Small intestine (tissue), 7 donors: ENCODE results near the gene SCN5A. TPM values are rescaled to one million over a fixed set of nuclear protein-coding genes. Genes with fewer than 3 reads are reported as not detected.

Source experiments
- DNase-seq, 2 donors: peaks; one replicate each; pipeline versions ENCODE4 v3.0.0 to v3.0.0-alpha.2; 2013
- FAIRE-seq: peaks from 2 replicates; lab custom pipeline; 2012; peaks lifted over from hg19 to GRCh38; lab: Jason Lieb, UNC
- H3K27ac ChIP-seq, 3 donors: one replicate each; pipeline ENCODE4 v1.5.1; 2013; ENCODE audit warnings: low read length in 2 of 3, mild to moderate bottlenecking in 2 of 3, control low read depth in 1 of 3, inconsistent platforms in 1 of 3, low read depth in 1 of 3, moderate library complexity in 1 of 3
- H3K27me3 ChIP-seq, 3 donors: one replicate each; pipeline ENCODE4 v1.6.1; 2013; ENCODE audit warnings: low read length in 3 of 3, inconsistent platforms in 1 of 3; ENCODE audit not compliant: control insufficient read depth in 3 of 3, insufficient read depth in 3 of 3
- H3K36me3 ChIP-seq, 3 donors: one replicate each; pipeline ENCODE4 v1.6.1; 2013; ENCODE audit warnings: low read length in 3 of 3, inconsistent platforms in 1 of 3, low read depth in 1 of 3, mild to moderate bottlenecking in 1 of 3, moderate library complexity in 1 of 3; ENCODE audit not compliant: control insufficient read depth in 3 of 3, insufficient read depth in 2 of 3
- H3K4me1 ChIP-seq, 3 donors: one replicate each; pipeline ENCODE4 v1.6.1; 2013; ENCODE audit warnings: low read length in 2 of 3, inconsistent platforms in 1 of 3, low read depth in 1 of 3, mild to moderate bottlenecking in 1 of 3, moderate library complexity in 1 of 3; ENCODE audit not compliant: control insufficient read depth in 3 of 3, insufficient read depth in 2 of 3
- H3K4me3 ChIP-seq, 3 donors: one replicate each; pipeline ENCODE4 v1.5.1; 2013; ENCODE audit warnings: low read length in 3 of 3, control low read depth in 1 of 3, inconsistent platforms in 1 of 3, low read depth in 1 of 3, mild to moderate bottlenecking in 1 of 3, moderate library complexity in 1 of 3
- H3K9me3 ChIP-seq, 2 donors: one replicate each; pipeline ENCODE4 v1.6.1; 2013; ENCODE audit warnings: low read depth in 1 of 2, low read length in 1 of 2; ENCODE audit not compliant: control insufficient read depth in 2 of 2, insufficient read depth in 1 of 2
- WGBS, 3 donors: extraction: QIAGEN DNeasy Blood & Tissue Kit; methylation state at CpG; one replicate each; pipeline ENCODE4 v1.1.7; 2013; 5-methylcytosine and 5-hydroxymethylcytosine counted together
- polyA plus RNA-seq, 4 donors: library from polyadenylated mRNA; stranded (reverse) in 3 of 4; unstranded in 1 of 4; fragments of 200-250 nt in 3 of 4; fragments of 120-200 nt in 1 of 4; gene quantifications; one replicate each; pipeline versions ENCODE4 v1.2.1 to v1.2.3, GENCODE V29; 2013
- donor health status: healthy with polysubstance abuse.
- donor health status: control.
- donor health status: control.
- donor health status: Bipolar disorder and iron deficiency.
- donor health status: healthy.

SCN5A gene
- polyA plus RNA-seq, 4 donors = 0.27 to 0.75 (median 0.68) TPM; not detected in 1

DNA sequence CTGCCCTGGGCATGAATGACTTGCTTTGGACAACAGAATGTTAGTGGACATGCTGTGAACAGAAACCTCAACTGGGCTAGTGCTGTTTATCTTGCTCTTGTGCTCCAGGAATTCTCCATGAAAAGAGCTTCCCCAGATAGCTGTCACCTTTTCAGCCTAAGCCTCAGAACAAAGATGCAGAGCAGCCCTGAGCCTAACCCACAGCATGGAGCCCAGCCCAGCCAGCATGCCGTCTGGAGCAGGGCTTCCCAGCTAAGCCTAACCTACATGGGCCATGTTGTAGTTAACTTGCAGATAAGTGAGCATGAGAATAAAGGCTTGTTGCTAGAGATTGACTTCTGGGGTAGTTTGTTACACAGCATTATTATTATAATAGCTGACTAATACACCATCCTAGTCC is 48.9 kb downstream of the SCN5A start:
- H3K36me3 ChIP-seq = no peaks in the 10 kb centered on the region
- H3K4me3 ChIP-seq = no peak overlapping the region
- 76 to 79% (median 79%) methylated on average over 1 of the region's 1 CpG for WGBS, 3 donors
- no peak for DNase-seq
- no peaks in the 10 kb centered on the region for H3K9me3 ChIP-seq
- no peaks in the 10 kb centered on the region for H3K4me1 ChIP-seq
- FAIRE-seq = no peak
- no peaks in the 10 kb centered on the region for H3K27me3 ChIP-seq
- no peak overlapping the region for H3K27ac ChIP-seq

DNA sequence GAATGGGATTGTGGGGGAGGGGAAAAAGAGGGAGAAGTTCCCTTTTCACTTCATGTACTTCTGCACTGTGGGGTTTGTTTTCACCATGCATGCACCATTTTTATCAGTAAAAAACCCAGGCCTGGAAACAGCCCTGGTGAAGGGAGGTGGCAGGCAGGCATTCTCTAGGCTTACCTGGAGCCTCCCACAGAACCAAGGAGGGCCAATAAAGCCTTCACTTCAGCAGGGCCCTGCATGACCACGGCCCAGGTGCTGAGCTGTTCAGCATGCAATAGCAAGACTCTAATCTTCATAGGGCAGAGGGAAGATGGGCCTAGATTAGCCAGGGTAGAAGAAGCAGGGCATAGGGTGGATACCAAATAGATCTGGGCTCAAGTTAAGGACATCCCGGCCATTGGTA is 49.6 kb downstream of the SCN5A start:
- DNase-seq (no peak), FAIRE-seq (no peak)
- 64 to 85% (median 74%) methylated on average over 2 of the region's 2 CpGs for WGBS, 3 donors
- no peaks in the 10 kb centered on the region for H3K36me3 ChIP-seq
- no peaks in the 10 kb centered on the region for H3K9me3 ChIP-seq
- H3K4me1 ChIP-seq = no peaks in the 10 kb centered on the region
- no peak overlapping the region for H3K4me3 ChIP-seq
- no peaks in the 10 kb centered on the region for H3K27me3 ChIP-seq
- H3K27ac ChIP-seq = no peak overlapping the region

DNA sequence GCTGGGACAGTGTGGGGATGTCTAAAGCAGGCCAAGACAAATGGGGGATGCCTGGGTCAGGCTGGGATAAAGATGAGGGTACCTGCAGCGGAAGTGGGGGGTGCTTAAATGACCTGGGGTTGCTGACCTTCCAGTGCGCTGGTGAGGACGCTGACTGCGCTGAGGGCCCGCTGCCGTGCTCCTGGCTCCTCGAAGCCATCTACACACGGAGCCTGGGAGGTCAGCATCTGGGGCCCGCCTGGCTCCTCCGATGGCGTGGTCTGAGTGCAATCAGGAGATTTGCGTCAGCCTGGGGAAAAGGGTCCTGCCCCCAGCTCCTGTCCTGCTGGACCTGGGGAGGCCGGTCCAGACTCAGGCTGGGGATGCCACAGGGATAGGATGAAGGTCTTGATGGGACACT is 50.7 kb downstream of the SCN5A start:
- 90 to 94% (median 94%) methylated on average over 13 of the region's 13 CpGs for WGBS, 3 donors
- Histone ChIP-seq H3K4me1 (no peaks in the 10 kb centered on the region), H3K27ac (no peak overlapping the region), H3K4me3 (no peak overlapping the region), H3K9me3 (no peaks in the 10 kb centered on the region), H3K27me3 (no peaks in the 10 kb centered on the region), H3K36me3 (no peaks in the 10 kb centered on the region)
- no peak for FAIRE-seq
- no peak for DNase-seq

DNA sequence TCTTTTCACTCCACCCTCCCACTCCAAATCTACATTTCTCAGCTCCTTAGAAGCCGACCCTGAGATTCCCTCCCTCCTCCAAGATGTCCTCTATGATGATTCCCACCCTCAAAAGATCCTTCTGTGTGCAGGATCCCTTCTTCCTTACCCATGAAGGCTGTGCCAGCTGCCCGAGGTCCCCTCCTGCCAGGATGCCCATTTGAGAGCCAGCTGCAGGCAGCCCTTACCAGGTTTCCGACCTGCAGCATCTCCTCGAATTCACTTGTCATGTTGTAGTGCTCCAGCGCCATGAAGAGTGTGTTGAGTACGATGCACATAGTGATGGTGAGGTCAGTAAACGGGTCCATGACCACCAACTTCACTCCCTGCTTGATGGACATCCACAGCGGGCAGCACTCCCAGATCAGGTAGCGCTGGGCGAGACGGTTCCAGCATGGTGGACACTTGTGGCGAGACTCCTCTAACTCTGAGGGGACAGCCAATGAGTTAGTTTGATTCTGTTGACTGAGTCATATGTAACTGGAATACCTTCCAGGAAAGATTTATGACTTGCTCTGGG is 51.9 kb downstream of the SCN5A start:
- Histone ChIP-seq H3K27me3 (no peaks in the 10 kb centered on the region), H3K9me3 (no peaks in the 10 kb centered on the region), H3K36me3 (no peaks in the 10 kb centered on the region), H3K27ac (no peak overlapping the region), H3K4me3 (no peak overlapping the region), H3K4me1 (no peaks in the 10 kb centered on the region)
- no peak for DNase-seq
- WGBS, 3 donors = 86 to 90% (median 87%) methylated on average over 12 of the region's 12 CpGs
- no peak for FAIRE-seq

DNA sequence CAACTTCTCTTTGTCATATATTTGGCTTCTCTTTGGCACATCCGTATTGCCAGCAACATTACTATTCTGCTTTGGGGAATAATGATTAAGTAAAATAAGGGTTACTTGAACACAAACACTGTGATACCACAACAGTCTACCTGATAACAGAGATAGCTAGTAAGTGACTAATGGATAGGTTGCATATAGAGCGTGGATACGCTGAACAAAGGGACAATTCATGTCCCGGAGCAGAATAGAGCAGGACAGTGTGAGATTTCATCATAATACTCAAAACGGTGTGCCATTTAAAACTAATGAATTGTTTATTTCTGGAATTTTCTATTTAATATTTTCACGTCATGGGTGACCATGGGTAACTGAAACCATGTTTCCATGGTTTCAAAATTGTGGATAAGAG is 54.1 kb downstream of the SCN5A start:
- FAIRE-seq (no peak), DNase-seq (no peak)
- H3K27me3 ChIP-seq = no peaks in the 10 kb centered on the region
- H3K36me3 ChIP-seq = no peaks in the 10 kb centered on the region
- whole genome bisulfite sequencing, 3 donors = 54 to 66% (median 56%) methylated on average over 6 of the region's 6 CpGs
- no peaks in the 10 kb centered on the region for H3K9me3 ChIP-seq
- no peak overlapping the region for H3K27ac ChIP-seq
- no peaks in the 10 kb centered on the region for H3K4me1 ChIP-seq
- H3K4me3 ChIP-seq = no peak overlapping the region

DNA sequence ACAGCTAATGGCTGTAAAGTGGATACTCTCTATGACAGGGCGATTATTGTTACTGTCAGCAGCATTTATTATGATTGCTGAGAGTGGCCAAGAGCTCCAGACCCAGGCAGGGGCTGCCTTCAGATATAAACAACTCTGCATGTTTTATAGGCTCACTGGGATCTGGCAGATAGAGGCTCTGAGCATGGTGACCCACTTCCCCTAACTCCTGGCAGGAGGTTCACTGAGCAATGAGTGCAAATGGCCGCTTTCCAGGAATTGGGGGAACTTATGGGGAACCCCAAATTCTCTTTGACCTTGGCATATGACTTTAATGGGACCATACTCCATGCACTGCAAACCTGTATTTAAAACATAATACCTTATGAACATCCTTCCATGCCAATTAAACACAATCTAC is 59.0 kb downstream of the SCN5A start:
- no peak for DNase-seq
- 68 to 81% (median 81%) methylated on average over 2 of the region's 2 CpGs for WGBS, 3 donors
- FAIRE-seq = no peak
- Histone ChIP-seq H3K27ac (no peak overlapping the region), H3K4me1 (no peaks in the 10 kb centered on the region), H3K36me3 (no peaks in the 10 kb centered on the region), H3K27me3 (no peaks in the 10 kb centered on the region), H3K9me3 (no peaks in the 10 kb centered on the region), H3K4me3 (no peak overlapping the region)

DNA sequence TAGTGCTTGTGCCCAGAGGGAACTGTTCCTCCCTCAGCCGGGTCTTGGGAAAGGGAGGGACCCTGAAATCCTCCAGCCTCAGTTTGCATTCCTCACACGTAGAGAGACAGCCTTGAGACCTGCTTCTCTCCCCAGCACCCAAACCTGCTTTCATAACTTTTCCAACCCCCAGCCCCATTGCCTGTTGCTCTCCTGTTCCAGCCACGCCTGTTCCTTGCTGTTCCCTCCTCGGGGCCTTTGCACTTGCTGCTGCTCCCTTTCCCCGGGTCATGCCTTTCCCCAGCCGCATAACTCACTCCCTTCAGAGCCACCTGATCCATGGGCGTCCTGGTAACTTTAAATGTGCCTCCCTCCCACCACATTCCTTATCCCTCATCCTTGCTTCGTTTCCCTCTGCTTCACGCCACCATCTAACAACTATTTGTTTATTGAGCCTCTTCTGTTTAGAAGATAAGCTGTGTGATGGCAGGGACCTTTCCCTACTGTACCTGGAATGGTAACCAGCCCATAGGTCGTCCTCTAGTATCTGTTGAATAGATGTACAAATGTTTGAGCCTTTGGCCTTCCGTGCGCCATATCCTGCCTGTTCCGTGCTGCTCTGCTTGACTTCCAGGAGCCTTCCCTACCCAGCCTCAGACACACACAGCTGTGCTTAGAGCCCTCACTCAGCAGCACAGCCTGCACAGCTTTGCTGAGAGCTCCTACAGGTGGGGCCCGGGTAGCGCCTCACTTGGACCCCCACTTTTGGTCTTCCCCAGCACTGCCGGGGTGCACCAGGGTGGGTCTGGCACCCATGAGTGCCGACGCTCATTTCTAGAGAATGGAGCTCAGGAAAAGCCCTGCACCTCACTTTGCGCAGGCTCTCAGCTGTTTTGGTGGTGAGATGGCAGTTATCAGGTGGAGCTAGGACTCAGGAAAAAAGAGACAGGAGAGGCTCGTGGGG is 60.2 kb downstream of the SCN5A start:
- H3K27me3 ChIP-seq = no peaks in the 10 kb centered on the region
- H3K36me3 ChIP-seq = no peaks in the 10 kb centered on the region
- 73 to 84% (median 77%) methylated on average over 20 of the region's 20 CpGs for WGBS, 3 donors
- no peak for FAIRE-seq
- H3K9me3 ChIP-seq = no peaks in the 10 kb centered on the region
- no peak overlapping the region for H3K4me3 ChIP-seq
- H3K4me1 ChIP-seq = no peaks in the 10 kb centered on the region
- no peak for DNase-seq
- H3K27ac ChIP-seq = no peak overlapping the region

DNA sequence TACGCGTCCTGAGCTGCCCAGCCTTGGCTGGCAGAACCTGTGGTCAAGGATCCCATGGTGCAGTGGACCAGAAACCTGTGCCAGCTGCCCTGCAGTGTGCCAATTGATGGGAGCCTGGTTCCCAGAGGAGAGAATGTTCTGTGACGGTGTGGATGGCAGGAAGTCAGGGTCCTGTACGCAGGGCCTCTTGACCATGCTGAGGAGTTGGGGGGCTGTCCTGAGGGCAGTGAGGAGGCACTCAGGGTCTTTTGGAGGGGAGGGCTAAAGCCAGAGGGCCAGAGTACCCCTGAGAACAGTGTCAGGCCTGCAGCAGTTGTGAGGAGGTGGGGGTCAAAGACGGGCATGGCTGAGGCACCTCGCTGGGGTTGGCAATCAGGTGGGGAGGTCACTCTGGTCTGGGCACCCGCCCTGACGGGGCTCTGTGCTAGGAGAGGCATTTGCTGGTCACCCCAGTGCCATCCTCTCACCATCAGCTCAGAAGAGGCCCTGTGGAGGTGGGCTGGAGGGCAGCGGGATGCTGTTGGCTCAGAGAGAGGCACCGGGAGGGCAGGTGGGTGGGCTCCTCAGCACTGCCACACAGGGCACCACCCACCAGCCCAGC is 61.0 kb downstream of the SCN5A start:
- H3K4me3 ChIP-seq = no peak overlapping the region
- DNase-seq (no peak), FAIRE-seq (no peak)
- no peak overlapping the region for H3K27ac ChIP-seq
- H3K36me3 ChIP-seq = no peaks in the 10 kb centered on the region
- no peaks in the 10 kb centered on the region for H3K9me3 ChIP-seq
- no peaks in the 10 kb centered on the region for H3K27me3 ChIP-seq
- no peaks in the 10 kb centered on the region for H3K4me1 ChIP-seq
- WGBS, 3 donors = 52 to 60% (median 55%) methylated on average over 9 to 10 of the region's 10 CpGs
